PC-9 (cell line): ENCODE results near the gene KRTAP6-3.

Experiments
- CTCF ChIP-seq: fragments of 200-600 bp; sonication (generic); conservative IDR thresholded peaks from 2 replicates; pipeline ENCODE4 v1.6.1; 2017; ENCODE audit warnings: mixed run types, antibody characterized with exemption, mild to moderate bottlenecking, moderate library complexity
- EZH2 ChIP-seq: fragments of 200-600 bp; sonication (generic); IDR thresholded peaks from 2 replicates; pipeline ENCODE4 v1.8.0; 2017; ENCODE audit warnings: antibody characterized with exemption, low read depth

- no peak for TF ChIP-seq EZH2
- TF ChIP-seq CTCF = no peak
Measured at GRCh38 chr21:30600787-30601186, 8.5 kb downstream of the KRTAP6-3 start, which contains the start of gene KRTAP22-1.
